HG02870 (cell line): ENCODE results near the gene CDK10.
"Not testable (repeated sequence)": the region's sequence is repeated elsewhere in the genome, so short reads cannot be mapped to it uniquely, and the experiment has no call there.

Experiments used
- ATAC-seq: cut with Tn5 transposase; IDR thresholded peaks from one replicate; pipeline ENCODE4 v1.9.1; 2021; ENCODE audit warnings: mild to moderate bottlenecking, moderate library complexity; ENCODE audit not compliant: unreplicated experiment

The CDK10 gene

GRCh38 chr16:89686520-89687091 lies at the start of gene CDK10:
CDK10 (plus strand) TSS chr16:89686689; CDS start chr16:89686711, 22 bp downstream.
- ATAC-seq = peak; percentile 85

GRCh38 chr16:89637379-89637778 lies 49.1 kb upstream of the CDK10 start:
- no peak for ATAC-seq

- ATAC-seq = no peak
These were observed 48.0 kb upstream of the CDK10 start for GRCh38 chr16:89638455-89638854.

GRCh38 chr16:89639385-89639784 lies 47.1 kb upstream of the CDK10 start:
- no peak for ATAC-seq

- no peak for ATAC-seq
These were observed 44.9 kb upstream of the CDK10 start for GRCh38 chr16:89641458-89642119.

- no peak for ATAC-seq
These were observed 43.9 kb upstream of the CDK10 start for GRCh38 chr16:89642574-89642973.

- no peak for ATAC-seq
These were observed 42.7 kb upstream of the CDK10 start for GRCh38 chr16:89643769-89644300.

GRCh38 chr16:89645122-89645521 lies 41.4 kb upstream of the CDK10 start:
- ATAC-seq = no peak

GRCh38 chr16:89646270-89646669 lies 40.2 kb upstream of the CDK10 start:
- ATAC-seq = no peak

- ATAC-seq = no peak
These were observed 39.6 kb upstream of the CDK10 start for GRCh38 chr16:89646906-89647305.

GRCh38 chr16:89651584-89651983 lies 34.9 kb upstream of the CDK10 start:
- no peak for ATAC-seq

- ATAC-seq = no peak
These were observed 32.7 kb upstream of the CDK10 start for GRCh38 chr16:89653656-89654295.

- ATAC-seq = no peak
These were observed 31.3 kb upstream of the CDK10 start for GRCh38 chr16:89655062-89655643.

- ATAC-seq = no peak
These were observed 29.9 kb upstream of the CDK10 start for GRCh38 chr16:89656435-89657121.

GRCh38 chr16:89657442-89658220 lies 28.9 kb upstream of the CDK10 start, which contains the start of the genes CHMP1A and SPATA33:
CHMP1A (minus strand) TSS chr16:89657708; CDS start chr16:89657588, 120 bp downstream.
SPATA33 (plus strand) TSS chr16:89657836; CDS start chr16:89657912, 76 bp downstream.
- peak; percentile 85 for ATAC-seq

GRCh38 chr16:89658221-89658879 lies 28.1 kb upstream of the CDK10 start:
- ATAC-seq = no peak

GRCh38 chr16:89660146-89660545 lies 26.3 kb upstream of the CDK10 start:
- no peak for ATAC-seq

GRCh38 chr16:89661215-89661614 lies 25.3 kb upstream of the CDK10 start:
- no peak for ATAC-seq

GRCh38 chr16:89664238-89664637 lies 22.3 kb upstream of the CDK10 start:
- ATAC-seq = not testable (repeated sequence)

GRCh38 chr16:89667000-89667399 lies 19.5 kb upstream of the CDK10 start:
- ATAC-seq = not testable (repeated sequence)
